ENCODE results near the gene OLA1.

Gene OLA1

GRCh38 chr2:174211954-174212353 is 36.4 kb downstream of the OLA1 start:
- DNase-seq (ENCODE audit: low read depth): no peak
- TF ChIP-seq CTCF (conservative IDR thresholded peaks at IDR 0.05; ENCODE audit: low read depth, low read length): no peak
- H3K4me3 ChIP-seq (ENCODE audit: low read length): no peak overlapping the region

GRCh38 chr2:174210862-174211261 is 37.5 kb downstream of the OLA1 start:
- H3K4me3 ChIP-seq (ENCODE audit: low read length): no peak overlapping the region
- DNase-seq (ENCODE audit: low read depth): no peak

GRCh38 chr2:174209325-174209724 is 39.0 kb downstream of the OLA1 start:
- no peak for DNase-seq (ENCODE audit: low read depth)
- no peak overlapping the region for H3K4me3 ChIP-seq (ENCODE audit: low read length)
- TF ChIP-seq CTCF (conservative IDR thresholded peaks at IDR 0.05; ENCODE audit: low read depth, low read length): no peak

More at GRCh38 chr2:174210862-174211261, 37.5 kb downstream of the OLA1 start:
- no peak for TF ChIP-seq CTCF (conservative IDR thresholded peaks at IDR 0.05; ENCODE audit: low read depth, low read length)

GRCh38 chr2:174208026-174208425 is 40.3 kb downstream of the OLA1 start:
- H3K4me3 ChIP-seq (ENCODE audit: low read length): no peak overlapping the region
- no peak for TF ChIP-seq CTCF (conservative IDR thresholded peaks at IDR 0.05; ENCODE audit: low read depth, low read length)
- DNase-seq (ENCODE audit: low read depth): no peak

GRCh38 chr2:174205562-174205961 is 42.8 kb downstream of the OLA1 start:
- H3K4me3 ChIP-seq (ENCODE audit: low read length): no peak overlapping the region
- no peak for DNase-seq (ENCODE audit: low read depth)
- TF ChIP-seq CTCF (conservative IDR thresholded peaks at IDR 0.05; ENCODE audit: low read depth, low read length): no peak

GRCh38 chr2:174202188-174202587 is 46.1 kb downstream of the OLA1 start:
- no peak for DNase-seq (ENCODE audit: low read depth)
- no peak for TF ChIP-seq CTCF (conservative IDR thresholded peaks at IDR 0.05; ENCODE audit: low read depth, low read length)
- H3K4me3 ChIP-seq (ENCODE audit: low read length): no peak overlapping the region

GRCh38 chr2:174198846-174199564 is 49.3 kb downstream of the OLA1 start:
- no peak for TF ChIP-seq CTCF (conservative IDR thresholded peaks at IDR 0.05; ENCODE audit: low read depth, low read length)
- H3K4me3 ChIP-seq (ENCODE audit: low read length): no peak overlapping the region
- DNase-seq (ENCODE audit: low read depth): no peak

Measured in retinal pigment epithelial cell (primary cell).